Thyroid gland (tissue), 4 donors: ENCODE results near the gene CLIP4.

ENCODE experiments used
- CTCF ChIP-seq, 6 experiments: fragments of 200-600 bp in 3 of 6; fragments of 450-650 bp in 3 of 6; sonication (generic) in 3 of 6; IDR thresholded peaks; one replicate each; pipeline ENCODE4 v1.5.1; 2016 to 2019; ENCODE audit warnings: antibody characterized with exemption in 6 of 6, mild to moderate bottlenecking in 2 of 6, inconsistent platforms in 1 of 6, moderate library complexity in 1 of 6
- POLR2A ChIP-seq, 2 donors: fragments of 450-650 bp; IDR thresholded peaks; one replicate each; pipeline ENCODE4 v1.6.1; 2017; ENCODE audit warnings: antibody characterized with exemption in 2 of 2, mild to moderate bottlenecking in 2 of 2, moderate library complexity in 1 of 2

- no peak for TF ChIP-seq CTCF (IDR thresholded peaks at IDR 0.05)
- no peak for TF ChIP-seq POLR2A (IDR thresholded peaks at IDR 0.05)
These were observed 108.9 kb downstream of the CLIP4 start for GRCh38 chr2:29223851-29224692.
